GM18526 (cell line): ENCODE data around the gene CDK17.

ENCODE experiments used
- POLR2A ChIP-seq: IDR thresholded peaks from 3 replicates; pipeline ENCODE4 v1.6.1; 2011; ENCODE audit not compliant: insufficient read length; ENCODE audit errors: extremely low read depth

Gene CDK17

GRCh38 chr12:96248136-96248931 is 151.9 kb downstream of the CDK17 start:
- TF ChIP-seq POLR2A = no peak

- TF ChIP-seq POLR2A = no peak
Observed at GRCh38 chr12:96247563-96247962, 152.7 kb downstream of the CDK17 start.

- no peak for TF ChIP-seq POLR2A
Observed at GRCh38 chr12:96246926-96247505, 153.2 kb downstream of the CDK17 start.

- TF ChIP-seq POLR2A = no peak
Observed at GRCh38 chr12:96244826-96245225, 155.4 kb downstream of the CDK17 start.

GRCh38 chr12:96242597-96242996 is 157.6 kb downstream of the CDK17 start:
- no peak for TF ChIP-seq POLR2A

DNA sequence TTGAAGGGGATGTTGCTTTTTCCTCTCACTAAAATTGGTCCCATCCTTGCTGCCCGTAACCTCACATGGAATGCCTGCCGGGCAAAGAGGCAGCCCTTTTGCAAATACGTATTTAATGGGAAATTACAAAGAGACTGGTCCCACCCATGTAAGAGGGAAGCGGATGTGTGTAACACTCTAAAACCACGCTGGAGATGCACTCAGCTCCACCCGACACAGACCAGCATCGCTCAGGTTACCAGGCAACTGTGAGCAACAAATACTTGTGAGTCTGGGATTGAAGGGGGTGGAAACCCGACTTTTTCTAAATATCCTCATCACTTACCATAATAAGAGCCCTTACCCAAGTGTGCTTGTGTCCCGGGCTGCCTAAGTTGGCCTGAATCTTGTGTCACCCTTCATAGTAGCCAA is 158.4 kb downstream of the CDK17 start:
- TF ChIP-seq POLR2A = no peak

GRCh38 chr12:96241431-96241830 is 158.8 kb downstream of the CDK17 start:
- TF ChIP-seq POLR2A = no peak

DNA sequence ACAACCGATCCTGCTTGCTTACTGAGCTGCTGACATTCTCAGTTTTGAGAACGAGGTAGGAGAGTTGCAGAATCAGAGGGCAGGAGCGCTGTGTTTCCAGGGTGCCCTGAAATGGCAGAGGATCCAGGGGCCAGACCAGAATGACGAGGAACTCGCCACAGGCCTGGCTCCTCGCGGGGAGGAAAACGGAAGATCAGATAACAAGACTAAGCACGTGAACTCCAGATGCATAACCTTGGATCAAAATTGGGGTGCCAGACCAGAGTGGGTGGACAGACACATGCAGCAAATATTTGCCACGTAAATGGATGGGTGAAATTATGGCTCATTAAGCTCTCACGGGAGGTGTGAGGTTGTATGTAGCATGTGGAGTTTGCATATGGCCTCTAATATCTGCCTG is 159.6 kb downstream of the CDK17 start:
- TF ChIP-seq POLR2A = no peak

DNA sequence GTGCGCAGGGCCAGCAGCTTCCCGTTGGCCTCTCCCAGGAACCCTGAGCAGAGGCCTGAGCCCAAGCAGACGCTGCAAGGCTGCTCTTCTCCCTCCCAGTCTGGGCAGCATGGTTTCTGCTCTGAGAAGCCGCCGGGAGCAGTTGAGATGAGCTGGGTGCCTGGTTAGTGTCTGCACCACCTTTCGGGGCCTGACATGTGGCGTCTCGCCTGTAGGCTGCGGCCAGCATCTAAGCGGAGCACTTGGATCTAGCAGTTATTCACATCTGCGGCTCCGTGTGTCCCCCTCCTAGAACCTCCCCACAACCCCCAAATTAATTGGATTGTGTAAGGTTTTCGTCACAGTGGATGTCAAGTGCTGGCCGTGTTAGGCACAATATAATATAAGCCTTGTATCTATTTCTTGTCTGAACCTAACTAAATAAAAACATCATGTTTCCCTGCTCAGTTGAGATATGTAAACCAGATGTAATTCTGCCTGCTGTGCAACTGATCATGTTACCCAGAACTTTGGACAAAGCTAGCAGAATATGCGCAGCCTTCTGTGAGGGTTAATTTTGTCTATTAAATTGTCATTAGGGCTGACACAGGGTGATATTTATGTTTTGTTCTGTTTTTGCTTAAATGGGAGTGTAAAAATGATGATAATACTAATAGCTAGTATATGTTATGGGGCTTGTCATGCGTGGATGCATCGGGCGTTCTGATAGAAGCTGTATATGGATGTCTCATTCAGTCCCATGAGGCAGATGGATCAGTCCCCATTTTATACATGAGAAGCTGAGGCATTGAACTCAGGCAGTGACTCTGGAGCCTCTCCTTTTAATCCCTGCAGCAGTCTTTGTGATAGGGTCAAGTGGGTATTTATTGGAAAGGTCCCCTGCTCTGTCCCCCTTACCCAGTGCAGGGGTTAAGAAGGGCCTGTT is 160.3 kb downstream of the CDK17 start:
- no peak for TF ChIP-seq POLR2A

GRCh38 chr12:96238336-96239047 is 161.7 kb downstream of the CDK17 start:
- no peak for TF ChIP-seq POLR2A

DNA sequence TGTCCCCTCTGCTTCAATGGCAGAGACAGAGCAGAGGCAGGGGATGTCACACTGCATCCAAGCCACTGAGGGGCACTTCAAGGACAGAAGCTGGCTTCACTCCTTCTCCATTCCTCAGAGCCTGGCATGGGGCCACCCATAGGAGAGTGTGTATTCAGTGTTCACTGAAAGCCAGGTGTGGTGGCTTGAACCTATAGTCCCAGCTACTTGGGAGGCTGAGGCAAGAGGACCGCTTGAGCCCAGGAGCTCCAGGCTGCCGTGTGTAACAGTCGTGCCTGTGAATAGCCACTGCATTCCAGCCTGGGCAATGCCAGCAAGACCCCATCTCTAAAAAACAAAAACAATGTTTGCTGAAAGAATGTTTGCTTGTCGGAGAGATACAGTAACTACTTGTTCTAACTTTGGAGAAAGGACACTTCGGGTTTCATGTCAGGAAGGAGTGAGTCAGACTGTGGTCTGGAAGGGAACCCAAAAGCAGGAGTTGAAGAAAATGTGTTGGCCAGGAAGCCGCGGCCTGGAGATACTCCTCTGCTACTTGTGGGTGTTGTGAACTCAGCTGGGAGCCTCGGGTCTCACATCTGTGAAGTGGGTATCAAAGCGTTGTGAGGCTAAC is 162.7 kb downstream of the CDK17 start:
- no peak for TF ChIP-seq POLR2A

GRCh38 chr12:96237035-96237434 is 163.2 kb downstream of the CDK17 start:
- no peak for TF ChIP-seq POLR2A

- no peak for TF ChIP-seq POLR2A
Observed at GRCh38 chr12:96236221-96236822, 163.9 kb downstream of the CDK17 start.

- no peak for TF ChIP-seq POLR2A
Observed at GRCh38 chr12:96235484-96235826, 164.8 kb downstream of the CDK17 start.
